Activated CD4-positive, alpha-beta T cell treated with anti-CD3 and anti-CD28 coated beads, Interleukin-2, amount 50 U/mL, for 4 hours (primary cell): ENCODE data around the gene PRKCH.

Source experiments
- DNase-seq, 2 experiments: peaks; one replicate each; pipeline ENCODE4 v3.0.0-alpha.2; 2020

The PRKCH gene

GRCh38 chr14:61559641-61560201, 238.3 kb downstream of the PRKCH start:
- no peak for DNase-seq

GRCh38 chr14:61560323-61560722, 238.9 kb downstream of the PRKCH start:
- no peak for DNase-seq

- DNase-seq, result no peak
These were observed 239.7 kb downstream of the PRKCH start for GRCh38 chr14:61561104-61561503.

GRCh38 chr14:61561657-61562276, 240.4 kb downstream of the PRKCH start:
- DNase-seq, result no peak

- DNase-seq, result peak; percentile 24 to 52
These were observed 241.2 kb downstream of the PRKCH start for GRCh38 chr14:61562321-61563161.

- DNase-seq, result no peak
These were observed 241.8 kb downstream of the PRKCH start for GRCh38 chr14:61563162-61563511.

- DNase-seq, result no peak
These were observed 242.7 kb downstream of the PRKCH start for GRCh38 chr14:61563880-61564617.

GRCh38 chr14:61564618-61565091, 243.3 kb downstream of the PRKCH start:
- no peak for DNase-seq

GRCh38 chr14:61565181-61565580, 243.8 kb downstream of the PRKCH start:
- no peak for DNase-seq

- no peak for DNase-seq
These were observed 244.6 kb downstream of the PRKCH start for GRCh38 chr14:61565836-61566536.

- DNase-seq, result no peak
These were observed 245.3 kb downstream of the PRKCH start for GRCh38 chr14:61566537-61567225.

GRCh38 chr14:61567838-61568571, 246.6 kb downstream of the PRKCH start:
- no peak for DNase-seq

GRCh38 chr14:61568572-61569011, 247.2 kb downstream of the PRKCH start:
- DNase-seq, result peak; percentile 58 to 71

GRCh38 chr14:61569308-61569707, 247.9 kb downstream of the PRKCH start:
- no peak for DNase-seq

GRCh38 chr14:61569812-61570548, 248.6 kb downstream of the PRKCH start:
- DNase-seq, result peak in 1 of 2 experiments; percentile 16

GRCh38 chr14:61570549-61571290, 249.3 kb downstream of the PRKCH start:
- DNase-seq, result no peak

- no peak for DNase-seq
These were observed 250.5 kb downstream of the PRKCH start for GRCh38 chr14:61571917-61572316.

- no peak for DNase-seq
These were observed 251.9 kb downstream of the PRKCH start for GRCh38 chr14:61573321-61573720.

- DNase-seq, result no peak
These were observed 252.6 kb downstream of the PRKCH start for GRCh38 chr14:61573748-61574513.
